Right cardiac atrium (tissue), 5 donors: ENCODE measurements around the gene SMIM3. TPM values are rescaled to one million over a fixed set of nuclear protein-coding genes. Genes with fewer than 3 reads are reported as not detected.

Experiments
- ATAC-seq, 2 donors: fragments of 200-7000 bp; cut with Tn5 transposase; one replicate each; pipeline versions ENCODE4 v1.8.0 to v1.9.1; 2020; ENCODE audit warnings: moderate library complexity in 2 of 2, mild to moderate bottlenecking in 1 of 2
- DNase-seq, 3 donors: peaks; one replicate each; pipeline ENCODE4 v3.0.0-alpha.2; 2020
- H3K27ac ChIP-seq: one replicate; pipeline ENCODE4 v1.5.1; 2013; ENCODE audit warnings: mild to moderate bottlenecking, low read length, control low read depth, moderate library complexity
- H3K27me3 ChIP-seq: one replicate; pipeline ENCODE4 v1.6.1; 2013; ENCODE audit not compliant: control insufficient read depth, insufficient read depth
- H3K4me1 ChIP-seq: one replicate; pipeline ENCODE4 v1.6.1; 2013; ENCODE audit warnings: low read length; ENCODE audit not compliant: control insufficient read depth, insufficient read depth
- H3K4me3 ChIP-seq: one replicate; pipeline ENCODE4 v1.5.1; 2013; ENCODE audit warnings: low read length, control low read depth
- H3K9me3 ChIP-seq: one replicate; pipeline ENCODE4 v1.6.1; 2013; ENCODE audit warnings: low read length; ENCODE audit not compliant: control insufficient read depth
- WGBS: extraction: QIAGEN DNeasy Blood & Tissue Kit; methylation state at CpG from one replicate; pipeline ENCODE4 v1.1.7; 2013; 5-methylcytosine and 5-hydroxymethylcytosine counted together
- intact Hi-C, 4 donors: fragments of 100-400 bp; cut with DNase I; formaldehyde crosslinking; loops; one replicate each; pipeline versions ENCODE4 v1.11.0 to v1.14.0; 2022 to 2023
- polyA plus RNA-seq: library from polyadenylated mRNA; stranded (reverse); fragments of 200-250 nt; gene quantifications from one replicate; pipeline ENCODE4 v1.2.3, GENCODE V29; 2013
- total RNA-seq, 4 donors: library from RNA; stranded (reverse); fragmentation: NEBNext Ultra II Directional; extraction: Animal tissue kit (Norgen Biotek cat#: 25700); gene quantifications; one replicate each; pipeline ENCODE4 v1.2.1, GENCODE V29; 2021
- donor health status: healthy with polysubstance abuse.
- donor health status: DM: no; HTN: yes; CAD: no.
- donor health status: DM: no; HTN: no; CAD: no.
- donor health status: DM: no; HTN: yes; CAD: no; lungs with severe emphysema.
- donor health status: DM: yes; HTN: yes; CAD: no.

SMIM3 gene
- total and polyA plus RNA-seq, 5 donors = 16.3 to 33.5 (median 21.2) TPM

GRCh38 chr5:150751096-150751891 lies 27.3 kb upstream of the SMIM3 start:
- intact Hi-C loops = no loop called here
- no peak overlapping the region for H3K27ac ChIP-seq
- 48% methylated on average over 3 of the region's 3 CpGs for WGBS

GRCh38 chr5:150753463-150753862 lies 25.1 kb upstream of the SMIM3 start:
- no peaks in the 10 kb centered on the region for H3K9me3 ChIP-seq
- H3K27me3 ChIP-seq = no peaks in the 10 kb centered on the region
- no peak overlapping the region for H3K4me3 ChIP-seq
- no peaks in the 10 kb centered on the region for H3K4me1 ChIP-seq
- 89% methylated on average over 5 of the region's 5 CpGs for WGBS
- DNase-seq (no peak), ATAC-seq (no peak)
- no peak overlapping the region for H3K27ac ChIP-seq
- intact Hi-C loops = no loop called here

More at GRCh38 chr5:150751096-150751891, 27.3 kb upstream of the SMIM3 start:
- H3K4me1 ChIP-seq = no peaks in the 10 kb centered on the region
- H3K27me3 ChIP-seq = no peaks in the 10 kb centered on the region
- H3K9me3 ChIP-seq = no peaks in the 10 kb centered on the region
- no peak for DNase-seq
- no peak overlapping the region for H3K4me3 ChIP-seq
- ATAC-seq = no peak

GRCh38 chr5:150753863-150754262 lies 24.7 kb upstream of the SMIM3 start:
- no peaks in the 10 kb centered on the region for H3K4me1 ChIP-seq

GRCh38 chr5:150757087-150757649 lies 21.4 kb upstream of the SMIM3 start:
- DNase-seq (no peak), ATAC-seq (no peak)
- WGBS = 66% methylated on average over 1 of the region's 1 CpG
- H3K9me3 ChIP-seq = no peaks in the 10 kb centered on the region
- no peak overlapping the region for H3K27ac ChIP-seq
- intact Hi-C loops = no loop called here
- no peaks in the 10 kb centered on the region for H3K27me3 ChIP-seq
- H3K4me3 ChIP-seq = no peak overlapping the region
- H3K4me1 ChIP-seq = peaks cover 3% of the 10 kb centered on the region

More at GRCh38 chr5:150753863-150754262, 24.7 kb upstream of the SMIM3 start:
- H3K4me3 ChIP-seq = no peak overlapping the region
- H3K9me3 ChIP-seq = no peaks in the 10 kb centered on the region
- no peaks in the 10 kb centered on the region for H3K27me3 ChIP-seq
- 92% methylated on average over 1 of the region's 1 CpG for WGBS
- H3K27ac ChIP-seq = no peak overlapping the region
- no peak for DNase-seq
- ATAC-seq = no peak
- intact Hi-C loops = no loop called here

- DNase-seq = peak in 1 of 3 donors; percentile 58
- intact Hi-C loops = no loop called here
- Histone ChIP-seq H3K9me3 (no peaks in the 10 kb centered on the region), H3K4me1 (peaks cover 3% of the 10 kb centered on the region), H3K27ac (peak overlapping the region; percentile 91), H3K27me3 (no peaks in the 10 kb centered on the region), H3K4me3 (peak overlapping the region; percentile 82)
- peak; percentile 9 to 43 for ATAC-seq
- 3% methylated on average over 12 of the region's 12 CpGs for WGBS
Measured at GRCh38 chr5:150758203-150758530, 20.4 kb upstream of the SMIM3 start.

GRCh38 chr5:150758531-150759333 lies 19.8 kb upstream of the SMIM3 start, which contains the start of gene DCTN4:
Gene DCTN4 (minus strand): TSS chr5:150759017. CDS start chr5:150758993, 24 bp downstream.
- intact Hi-C loops = no loop called here
- WGBS = 1% methylated on average over 51 of the region's 51 CpGs
- H3K4me1 ChIP-seq = peaks cover 3% of the 10 kb centered on the region

GRCh38 chr5:150759334-150759583 lies 19.3 kb upstream of the SMIM3 start:
- Histone ChIP-seq H3K27me3 (no peaks in the 10 kb centered on the region), H3K27ac (peak overlapping the region; percentile 95), H3K4me1 (peaks cover 3% of the 10 kb centered on the region), H3K4me3 (peak overlapping the region; percentile 82), H3K9me3 (no peaks in the 10 kb centered on the region)
- intact Hi-C loops = no loop called here
- no peak for DNase-seq
- 59% methylated on average over 4 of the region's 4 CpGs for WGBS
- ATAC-seq = no peak

More at GRCh38 chr5:150758531-150759333, 19.8 kb upstream of the SMIM3 start, which contains the start of gene DCTN4:
- Histone ChIP-seq H3K27me3 (no peaks in the 10 kb centered on the region), H3K9me3 (no peaks in the 10 kb centered on the region), H3K4me3 (peak within 1 kb of the TSS; percentile 82), H3K27ac (peak within 1 kb of the TSS; percentile 95)
- ATAC-seq (peak; percentile 97), DNase-seq (peak; percentile 97 to 99 (median 99))

GRCh38 chr5:150762211-150762610 lies 16.3 kb upstream of the SMIM3 start:
- DNase-seq (peak in 1 of 3 donors; percentile 36), ATAC-seq (no peak)
- Histone ChIP-seq H3K27ac (no peak overlapping the region), H3K4me1 (peaks cover 3% of the 10 kb centered on the region), H3K27me3 (no peaks in the 10 kb centered on the region), H3K9me3 (no peaks in the 10 kb centered on the region), H3K4me3 (no peak overlapping the region)
- intact Hi-C loops = no loop called here
- WGBS = 83% methylated on average over 5 of the region's 5 CpGs

- Histone ChIP-seq H3K27me3 (no peaks in the 10 kb centered on the region), H3K27ac (peak overlapping the region; percentile 80), H3K9me3 (no peaks in the 10 kb centered on the region), H3K4me1 (peaks cover 3% of the 10 kb centered on the region), H3K4me3 (no peak overlapping the region)
- ATAC-seq = peak; percentile 4 to 27
- intact Hi-C loops = no loop called here
- DNase-seq = peak; percentile 67 to 80 (median 73)
- 29% methylated on average over 7 of the region's 7 CpGs for WGBS
Measured at GRCh38 chr5:150763023-150763769, 15.4 kb upstream of the SMIM3 start.

GRCh38 chr5:150764530-150764929 lies 14.0 kb upstream of the SMIM3 start:
- Histone ChIP-seq H3K27ac (no peak overlapping the region), H3K4me3 (no peak overlapping the region), H3K27me3 (no peaks in the 10 kb centered on the region), H3K4me1 (peaks cover 2% of the 10 kb centered on the region), H3K9me3 (no peaks in the 10 kb centered on the region)
- ATAC-seq (peak in 1 of 2 donors; percentile 31), DNase-seq (no peak)
- 80% methylated on average over 2 of the region's 2 CpGs for WGBS
- intact Hi-C loops = no loop called here
